Measurements from ENCODE around the gene GUCD1.

GUCD1 gene

GRCh38 chr22:24590596-24591173, 35.7 kb upstream of the GUCD1 start:
- no peak for DNase-seq (ENCODE audit: low read depth in 2 of 3, low spot score in 1 of 3)

GRCh38 chr22:24589518-24590030, 34.6 kb upstream of the GUCD1 start:
- DNase-seq (ENCODE audit: low read depth in 2 of 3, low spot score in 1 of 3), result no peak

GRCh38 chr22:24588757-24589481, 34.0 kb upstream of the GUCD1 start:
- no peak for DNase-seq (ENCODE audit: low read depth in 2 of 3, low spot score in 1 of 3)

- no peak for DNase-seq (ENCODE audit: low read depth in 2 of 3, low spot score in 1 of 3)
Measured at GRCh38 chr22:24588381-24588756, 33.4 kb upstream of the GUCD1 start.

GRCh38 chr22:24587948-24588347, 33.0 kb upstream of the GUCD1 start:
- DNase-seq (ENCODE audit: low read depth in 2 of 3, low spot score in 1 of 3), result no peak

- no peak for DNase-seq (ENCODE audit: low read depth in 2 of 3, low spot score in 1 of 3)
Measured at GRCh38 chr22:24587251-24587650, 32.3 kb upstream of the GUCD1 start.

GRCh38 chr22:24585927-24586546, 31.1 kb upstream of the GUCD1 start:
- DNase-seq (ENCODE audit: low read depth in 2 of 3, low spot score in 1 of 3), result no peak

- no peak for DNase-seq (ENCODE audit: low read depth in 2 of 3, low spot score in 1 of 3)
Measured at GRCh38 chr22:24585461-24585860, 30.5 kb upstream of the GUCD1 start.

- no peak for DNase-seq (ENCODE audit: low read depth in 2 of 3, low spot score in 1 of 3)
Measured at GRCh38 chr22:24584871-24585411, 30.0 kb upstream of the GUCD1 start.

- DNase-seq (ENCODE audit: low read depth in 2 of 3, low spot score in 1 of 3), result no peak
Measured at GRCh38 chr22:24584166-24584790, 29.3 kb upstream of the GUCD1 start.

- DNase-seq (ENCODE audit: low read depth in 2 of 3, low spot score in 1 of 3), result no peak
Measured at GRCh38 chr22:24583221-24584165, 28.6 kb upstream of the GUCD1 start.

GRCh38 chr22:24582056-24582814, 27.3 kb upstream of the GUCD1 start:
- DNase-seq (ENCODE audit: low read depth in 2 of 3, low spot score in 1 of 3), result no peak

GRCh38 chr22:24580276-24580675, 25.3 kb upstream of the GUCD1 start:
- no peak for DNase-seq (ENCODE audit: low read depth in 2 of 3, low spot score in 1 of 3)

GRCh38 chr22:24579258-24579601, 24.3 kb upstream of the GUCD1 start:
- no peak for DNase-seq (ENCODE audit: low read depth in 2 of 3, low spot score in 1 of 3)

GRCh38 chr22:24578355-24579257, 23.7 kb upstream of the GUCD1 start:
- no peak for DNase-seq (ENCODE audit: low read depth in 2 of 3, low spot score in 1 of 3)

- no peak for DNase-seq (ENCODE audit: low read depth in 2 of 3, low spot score in 1 of 3)
Measured at GRCh38 chr22:24576778-24577177, 21.8 kb upstream of the GUCD1 start.

GRCh38 chr22:24571266-24571665, 16.3 kb upstream of the GUCD1 start:
- DNase-seq (ENCODE audit: low read depth in 2 of 3, low spot score in 1 of 3), result no peak

GRCh38 chr22:24567668-24568067, 12.7 kb upstream of the GUCD1 start:
- DNase-seq (ENCODE audit: low read depth in 2 of 3, low spot score in 1 of 3), result no peak

Measured in stimulated activated CD4-positive, alpha-beta T cell treated with anti-CD3 and anti-CD28 coated beads, Interleukin-12 subunit alpha, Interleukin-12 subunit beta, amount 100 ng/mL, for 48 hours (primary cell).